ENCODE results near the gene HPCAL1.

Gene HPCAL1

GRCh38 chr2:10338270-10339188 is 35.8 kb downstream of the HPCAL1 start:
- no peak for DNase-seq

- DNase-seq, result no peak
These were observed 37.2 kb downstream of the HPCAL1 start for GRCh38 chr2:10339647-10340592.

- no peak for DNase-seq
These were observed 37.9 kb downstream of the HPCAL1 start for GRCh38 chr2:10340593-10340975.

- no peak for DNase-seq
These were observed 38.5 kb downstream of the HPCAL1 start for GRCh38 chr2:10341193-10341592.

- no peak for DNase-seq
These were observed 39.7 kb downstream of the HPCAL1 start for GRCh38 chr2:10342245-10342951.

- DNase-seq, result no peak
These were observed 40.5 kb downstream of the HPCAL1 start for GRCh38 chr2:10343191-10343590.

GRCh38 chr2:10343658-10344057 is 41.0 kb downstream of the HPCAL1 start:
- no peak for DNase-seq

- no peak for DNase-seq
These were observed 41.7 kb downstream of the HPCAL1 start for GRCh38 chr2:10344105-10345066.

GRCh38 chr2:10345126-10345525 is 42.4 kb downstream of the HPCAL1 start:
- DNase-seq, result no peak

GRCh38 chr2:10345813-10346212 is 43.1 kb downstream of the HPCAL1 start:
- DNase-seq, result no peak

- no peak for DNase-seq
These were observed 44.3 kb downstream of the HPCAL1 start for GRCh38 chr2:10346929-10347561.

GRCh38 chr2:10347562-10347948 is 44.9 kb downstream of the HPCAL1 start:
- no peak for DNase-seq

GRCh38 chr2:10348891-10349290 is 46.2 kb downstream of the HPCAL1 start:
- DNase-seq, result no peak

- no peak for DNase-seq
These were observed 48.1 kb downstream of the HPCAL1 start for GRCh38 chr2:10350761-10351160.

GRCh38 chr2:10352361-10352760 is 49.7 kb downstream of the HPCAL1 start:
- no peak for DNase-seq

- DNase-seq, result no peak
These were observed 50.3 kb downstream of the HPCAL1 start for GRCh38 chr2:10352972-10353371.

- no peak for DNase-seq
These were observed 51.2 kb downstream of the HPCAL1 start for GRCh38 chr2:10353931-10354330.

- DNase-seq, result no peak
These were observed 51.7 kb downstream of the HPCAL1 start for GRCh38 chr2:10354399-10354798.

GRCh38 chr2:10355471-10356438 is 53.1 kb downstream of the HPCAL1 start:
- DNase-seq, result no peak

- DNase-seq, result no peak
These were observed 53.7 kb downstream of the HPCAL1 start for GRCh38 chr2:10356439-10356811.
